ENCODE data around the gene NIN. TPM values are rescaled to one million over a fixed set of nuclear protein-coding genes. Genes with fewer than 3 reads are reported as not detected.
A peak's percentile ranks its signal among the peaks of the same experiment; 100 is the strongest.

NIN gene
- total and polyA plus RNA-seq, 2 of the 4 experiments (the other 2 are of a cell fraction) = 15.2 to 98.4 TPM

DNA sequence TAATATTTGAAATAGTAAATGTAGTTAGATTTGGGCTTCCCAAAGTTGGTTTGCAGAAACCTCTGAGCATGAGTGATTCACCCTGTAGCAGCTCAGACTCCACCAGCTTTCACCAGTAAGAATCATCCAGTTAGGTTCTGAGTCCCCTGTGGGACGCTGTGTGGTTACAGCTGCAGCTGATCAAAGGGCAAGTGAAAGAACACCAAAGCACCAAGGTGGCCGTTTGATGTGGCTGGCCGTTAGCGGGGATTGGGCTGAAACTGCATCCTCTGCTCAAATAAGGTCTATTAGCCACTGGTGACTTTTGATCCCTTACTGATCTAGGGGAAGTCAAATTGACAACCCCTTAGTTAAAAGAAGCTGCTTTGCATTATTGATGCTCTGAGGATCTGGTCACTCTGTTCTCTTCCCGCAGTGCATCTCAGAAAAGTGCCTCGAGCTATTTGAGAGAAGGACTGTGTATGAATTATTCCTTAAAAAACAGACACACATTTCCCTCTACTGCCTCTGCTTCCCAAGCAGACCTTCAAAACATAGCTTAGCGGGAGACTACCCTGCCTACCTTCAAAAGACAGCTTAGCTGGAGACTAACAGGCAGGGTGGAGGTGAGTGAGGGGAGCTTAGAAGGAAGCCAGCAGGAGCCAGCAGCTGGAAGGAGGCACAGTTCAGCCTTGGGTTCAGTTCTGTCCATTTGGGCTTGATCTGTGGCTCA lies 44.6 kb upstream of the NIN start:
- TF ChIP-seq, protein P1, sequence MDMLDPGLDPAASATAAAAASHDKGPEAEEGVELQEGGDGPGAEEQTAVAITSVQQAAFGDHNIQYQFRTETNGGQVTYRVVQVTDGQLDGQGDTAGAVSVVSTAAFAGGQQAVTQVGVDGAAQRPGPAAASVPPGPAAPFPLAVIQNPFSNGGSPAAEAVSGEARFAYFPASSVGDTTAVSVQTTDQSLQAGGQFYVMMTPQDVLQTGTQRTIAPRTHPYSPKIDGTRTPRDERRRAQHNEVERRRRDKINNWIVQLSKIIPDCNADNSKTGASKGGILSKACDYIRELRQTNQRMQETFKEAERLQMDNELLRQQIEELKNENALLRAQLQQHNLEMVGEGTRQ (IDR thresholded peaks at IDR 0.05; ENCODE audit: low read depth, low read length) = no peak
- TF ChIP-seq, protein P2, sequence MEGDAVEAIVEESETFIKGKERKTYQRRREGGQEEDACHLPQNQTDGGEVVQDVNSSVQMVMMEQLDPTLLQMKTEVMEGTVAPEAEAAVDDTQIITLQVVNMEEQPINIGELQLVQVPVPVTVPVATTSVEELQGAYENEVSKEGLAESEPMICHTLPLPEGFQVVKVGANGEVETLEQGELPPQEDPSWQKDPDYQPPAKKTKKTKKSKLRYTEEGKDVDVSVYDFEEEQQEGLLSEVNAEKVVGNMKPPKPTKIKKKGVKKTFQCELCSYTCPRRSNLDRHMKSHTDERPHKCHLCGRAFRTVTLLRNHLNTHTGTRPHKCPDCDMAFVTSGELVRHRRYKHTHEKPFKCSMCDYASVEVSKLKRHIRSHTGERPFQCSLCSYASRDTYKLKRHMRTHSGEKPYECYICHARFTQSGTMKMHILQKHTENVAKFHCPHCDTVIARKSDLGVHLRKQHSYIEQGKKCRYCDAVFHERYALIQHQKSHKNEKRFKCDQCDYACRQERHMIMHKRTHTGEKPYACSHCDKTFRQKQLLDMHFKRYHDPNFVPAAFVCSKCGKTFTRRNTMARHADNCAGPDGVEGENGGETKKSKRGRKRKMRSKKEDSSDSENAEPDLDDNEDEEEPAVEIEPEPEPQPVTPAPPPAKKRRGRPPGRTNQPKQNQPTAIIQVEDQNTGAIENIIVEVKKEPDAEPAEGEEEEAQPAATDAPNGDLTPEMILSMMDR (conservative IDR thresholded peaks at IDR 0.05; ENCODE audit: low read depth, low read length) = no peak
- TF ChIP-seq RAD21 (IDR thresholded peaks at IDR 0.05; ENCODE audit: low read length) (no peak), SMC3 (IDR thresholded peaks at IDR 0.05; ENCODE audit: low read depth, low read length) (no peak)
- no peak overlapping the region for H2BK120ac ChIP-seq (ENCODE audit: low read depth, low read length)
- no peak overlapping the region for H3K9ac ChIP-seq (ENCODE audit: low read depth, low read length)
- H2AK9ac ChIP-seq (replicated peaks; ENCODE audit: low read depth, low read length, poor library complexity) = no peak overlapping the region
- POLR2A ChIA-PET (ENCODE audit: unreplicated experiment) = no interaction called here
- no peak overlapping the region for H4K8ac ChIP-seq (ENCODE audit: low read depth in 2 of 2, low read length in 2 of 2)
- H3K9me1 ChIP-seq (ENCODE audit: insufficient read depth, low read length) = no peaks in the 10 kb centered on the region
- CTCF ChIA-PET = interaction anchor here (1.3 kb wide), 1 partner anchor 80 kb away, joined by 3 read pairs; no protein-coding TSS in a partner anchor
- in situ Hi-C loops (cut with MboI; ENCODE audit: low sequenced_read_pairs) = no loop called here
- H3K56ac ChIP-seq (ENCODE audit: extremely low read depth, insufficient read depth, low read length) = no peak overlapping the region
- no peaks in the 10 kb centered on the region for H3K9me3 ChIP-seq (ENCODE audit: control insufficient read depth, insufficient read depth, low read length)
- WGBS, 2 experiments (ENCODE audit: extremely low coverage in 2 of 2, insufficient read length in 1 of 2) = 0% methylated on average over 1 of the region's 7 CpGs; no CpG with 5 or more reads in 1 of the 2 experiments
- H3K36me3 ChIP-seq (ENCODE audit: control insufficient read depth, insufficient read depth, low read length) = no peaks in the 10 kb centered on the region
- H3K4me3 ChIP-seq (ENCODE audit: insufficient read depth, low read depth, low read length) = no peak overlapping the region
- dilution Hi-C loops (cut with HindIII; ENCODE audit: low sequenced_read_pairs, unreplicated experiment) = no loop called here
- H2AFZ ChIP-seq (replicated peaks; ENCODE audit: low read length, poor library complexity) = peak overlapping the region; percentile 18
- H3K23ac ChIP-seq (ENCODE audit: low read depth, low read length) = no peak overlapping the region
- no peak overlapping the region for H3K27ac ChIP-seq (ENCODE audit: insufficient read depth, low read length)
- no peak overlapping the region for H2BK15ac ChIP-seq (ENCODE audit: low read depth, low read length)
- H2BK20ac ChIP-seq (ENCODE audit: low read depth, low read length) = no peak overlapping the region
- H2BK5ac ChIP-seq (ENCODE audit: low read depth, low read length, poor library complexity, severe bottlenecking) = no peak overlapping the region
- H3K14ac ChIP-seq (replicated peaks; ENCODE audit: low read depth, low read length) = no peak overlapping the region
- no peak overlapping the region for H4K91ac ChIP-seq (ENCODE audit: insufficient read depth, low read depth, low read length)
- no peak overlapping the region for H3K4ac ChIP-seq (ENCODE audit: low read depth, low read length)
- peaks cover 14% of the 10 kb centered on the region for H3K27me3 ChIP-seq (ENCODE audit: control insufficient read depth, insufficient read depth, low read length)
- no peak overlapping the region for H2AK5ac ChIP-seq (ENCODE audit: low read depth, low read length)
- no peak overlapping the region for H4K5ac ChIP-seq (ENCODE audit: low read depth, low read length)
- DNase-seq (peak; percentile 54), ATAC-seq (ENCODE audit: low read depth) (peak; percentile 40; the same call in 1 of the 2 replicates)
- intact Hi-C loops (cut with micrococcal nuclease) = no loop called here
- H3K79me1 ChIP-seq (ENCODE audit: low read depth in 1 of 2, low read length in 2 of 2) = no peaks in the 10 kb centered on the region
- H3K4me2 ChIP-seq (ENCODE audit: low read depth, low read length) = no peak overlapping the region
- H3K4me1 ChIP-seq (ENCODE audit: control insufficient read depth, insufficient read depth, low read length) = no peaks in the 10 kb centered on the region
- no TSS peak for BruUV-seq (replicated peaks)
- H4K20me1 ChIP-seq (ENCODE audit: insufficient read depth, low read length) = no peaks in the 10 kb centered on the region
- H3K18ac ChIP-seq (ENCODE audit: low read depth, low read length) = no peak overlapping the region
